NB4 (cell line): ENCODE data around the gene KLHL13.

Experiments
- CTCF ChIP-seq: IDR thresholded peaks from one replicate; pipeline ENCODE4 v1.5.1; 2012; ENCODE audit warnings: low read depth, low read length
- MAX ChIP-seq: IDR thresholded peaks from 2 replicates; pipeline ENCODE4 v1.6.1; 2011; ENCODE audit warnings: low read depth, low read length
- MYC ChIP-seq: IDR thresholded peaks from 2 replicates; pipeline ENCODE4 v1.6.1; 2011; ENCODE audit warnings: low read depth, low read length
- POLR2A ChIP-seq: IDR thresholded peaks from 2 replicates; pipeline ENCODE4 v1.6.1; 2011; ENCODE audit warnings: mild to moderate bottlenecking; ENCODE audit not compliant: insufficient read length; ENCODE audit errors: extremely low read depth

- TF ChIP-seq POLR2A (no peak), CTCF (no peak), MAX (no peak), MYC (no peak)
Observed at GRCh38 chrX:118049713-118050112, 66.9 kb downstream of the KLHL13 start.
